Measurements from ENCODE around the gene TCIRG1. TPM values are rescaled to one million over a fixed set of nuclear protein-coding genes. Genes with fewer than 3 reads are reported as not detected.

The TCIRG1 gene
- total and polyA plus RNA-seq, 12 donors, result 28.4 to 1,150 (median 258) TPM

DNA sequence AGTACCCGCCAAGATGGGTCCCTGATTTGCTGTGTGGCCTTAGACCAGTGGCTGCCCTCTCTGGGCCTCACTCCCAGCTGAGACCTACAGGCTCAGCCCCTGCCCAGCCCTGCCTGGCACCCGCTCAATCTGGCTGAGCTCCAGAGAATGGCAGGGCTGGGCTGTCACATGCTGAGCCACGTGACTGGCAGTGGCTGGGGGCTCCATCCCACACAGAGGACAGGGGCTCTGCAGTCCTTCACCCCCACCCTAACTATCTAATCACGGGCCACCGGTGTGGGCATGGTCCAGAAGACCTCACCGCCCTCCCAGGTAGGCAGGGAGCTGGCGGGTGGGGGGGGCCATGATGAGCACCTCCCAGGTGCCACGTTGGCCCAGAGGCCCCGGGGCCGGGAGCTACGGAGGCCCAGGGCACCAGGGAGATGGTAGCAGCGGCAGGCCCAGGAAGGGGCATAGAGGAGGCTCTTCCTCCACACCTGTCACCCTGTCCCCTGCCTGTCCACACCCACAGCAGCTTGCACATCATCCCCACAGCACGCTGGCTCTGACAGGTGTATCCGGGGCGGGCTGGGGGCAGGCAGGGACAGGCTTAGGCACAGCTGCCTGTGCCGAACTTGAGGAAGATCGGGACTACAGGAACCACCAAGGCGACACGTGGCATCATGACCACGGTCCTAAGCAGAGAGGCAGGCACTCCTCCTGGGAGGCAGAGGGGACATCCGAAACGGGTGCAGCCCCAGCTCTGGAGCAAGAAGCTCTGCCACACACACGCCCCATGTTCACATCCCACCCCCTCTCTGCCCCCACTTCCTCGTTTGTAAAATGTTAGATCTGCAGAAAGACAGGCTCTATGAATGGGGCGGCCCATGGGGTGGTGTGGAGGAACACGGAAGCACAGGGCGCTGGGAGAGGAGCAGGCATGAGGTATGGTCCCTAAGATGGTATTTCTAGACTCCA is 30.2 kb upstream of the TCIRG1 start:
- Histone ChIP-seq H3K36me3 (replicated peaks in 1 of 2) (no peaks in the 10 kb centered on the region), H3K4me3 (no peak overlapping the region), H3K27me3 (no peaks in the 10 kb centered on the region), H3K4me1 (replicated peaks in 1 of 2) (peaks cover 36 to 57% of the 10 kb centered on the region in 2 donors), H3K27ac (peak overlapping the region; percentile 90 to 99 (median 92)), H3K9me3 (replicated peaks in 1 of 3) (no peaks in the 10 kb centered on the region)
- peak in 5 of 7 donors; percentile 48 to 66 (median 51) for DNase-seq
- 69 to 75% (median 72%) methylated on average over 17 to 27 of the region's 27 CpGs for WGBS, 4 donors
- intact Hi-C loops (cut with DNase I), result no loop called here
- TF ChIP-seq, protein P1, sequence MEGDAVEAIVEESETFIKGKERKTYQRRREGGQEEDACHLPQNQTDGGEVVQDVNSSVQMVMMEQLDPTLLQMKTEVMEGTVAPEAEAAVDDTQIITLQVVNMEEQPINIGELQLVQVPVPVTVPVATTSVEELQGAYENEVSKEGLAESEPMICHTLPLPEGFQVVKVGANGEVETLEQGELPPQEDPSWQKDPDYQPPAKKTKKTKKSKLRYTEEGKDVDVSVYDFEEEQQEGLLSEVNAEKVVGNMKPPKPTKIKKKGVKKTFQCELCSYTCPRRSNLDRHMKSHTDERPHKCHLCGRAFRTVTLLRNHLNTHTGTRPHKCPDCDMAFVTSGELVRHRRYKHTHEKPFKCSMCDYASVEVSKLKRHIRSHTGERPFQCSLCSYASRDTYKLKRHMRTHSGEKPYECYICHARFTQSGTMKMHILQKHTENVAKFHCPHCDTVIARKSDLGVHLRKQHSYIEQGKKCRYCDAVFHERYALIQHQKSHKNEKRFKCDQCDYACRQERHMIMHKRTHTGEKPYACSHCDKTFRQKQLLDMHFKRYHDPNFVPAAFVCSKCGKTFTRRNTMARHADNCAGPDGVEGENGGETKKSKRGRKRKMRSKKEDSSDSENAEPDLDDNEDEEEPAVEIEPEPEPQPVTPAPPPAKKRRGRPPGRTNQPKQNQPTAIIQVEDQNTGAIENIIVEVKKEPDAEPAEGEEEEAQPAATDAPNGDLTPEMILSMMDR (IDR thresholded peaks at IDR 0.05), result no peak
- no peak for TF ChIP-seq POLR2A (IDR thresholded peaks at IDR 0.05)

GRCh38 chr11:68009391-68010089 is 29.3 kb upstream of the TCIRG1 start:
- no peaks in the 10 kb centered on the region for H3K9me3 ChIP-seq (replicated peaks in 1 of 3)
- H3K4me3 ChIP-seq, result peak overlapping the region in 1 of 4 donors; percentile 51
- peaks cover 44 to 62% of the 10 kb centered on the region in 2 donors for H3K4me1 ChIP-seq (replicated peaks in 1 of 2)
- peak in 6 of 7 donors; percentile 29 to 79 (median 62) for DNase-seq
- WGBS, 4 donors, result 31 to 37% (median 34%) methylated on average over 12 of the region's 12 CpGs
- TF ChIP-seq POLR2A (IDR thresholded peaks at IDR 0.05), result no peak
- TF ChIP-seq, protein P1 (IDR thresholded peaks at IDR 0.05), result peak in 2 of 6 experiments; percentile 13 to 24
- intact Hi-C loops (cut with DNase I), result loop anchor here in 1 of 2 donors (10.0 kb wide), 1 partner anchor 195 kb away; no protein-coding TSS in a partner anchor
- H3K27me3 ChIP-seq, result no peaks in the 10 kb centered on the region
- H3K27ac ChIP-seq, result peak overlapping the region; percentile 90 to 99 (median 92)
- no peaks in the 10 kb centered on the region for H3K36me3 ChIP-seq (replicated peaks in 1 of 2)

DNA sequence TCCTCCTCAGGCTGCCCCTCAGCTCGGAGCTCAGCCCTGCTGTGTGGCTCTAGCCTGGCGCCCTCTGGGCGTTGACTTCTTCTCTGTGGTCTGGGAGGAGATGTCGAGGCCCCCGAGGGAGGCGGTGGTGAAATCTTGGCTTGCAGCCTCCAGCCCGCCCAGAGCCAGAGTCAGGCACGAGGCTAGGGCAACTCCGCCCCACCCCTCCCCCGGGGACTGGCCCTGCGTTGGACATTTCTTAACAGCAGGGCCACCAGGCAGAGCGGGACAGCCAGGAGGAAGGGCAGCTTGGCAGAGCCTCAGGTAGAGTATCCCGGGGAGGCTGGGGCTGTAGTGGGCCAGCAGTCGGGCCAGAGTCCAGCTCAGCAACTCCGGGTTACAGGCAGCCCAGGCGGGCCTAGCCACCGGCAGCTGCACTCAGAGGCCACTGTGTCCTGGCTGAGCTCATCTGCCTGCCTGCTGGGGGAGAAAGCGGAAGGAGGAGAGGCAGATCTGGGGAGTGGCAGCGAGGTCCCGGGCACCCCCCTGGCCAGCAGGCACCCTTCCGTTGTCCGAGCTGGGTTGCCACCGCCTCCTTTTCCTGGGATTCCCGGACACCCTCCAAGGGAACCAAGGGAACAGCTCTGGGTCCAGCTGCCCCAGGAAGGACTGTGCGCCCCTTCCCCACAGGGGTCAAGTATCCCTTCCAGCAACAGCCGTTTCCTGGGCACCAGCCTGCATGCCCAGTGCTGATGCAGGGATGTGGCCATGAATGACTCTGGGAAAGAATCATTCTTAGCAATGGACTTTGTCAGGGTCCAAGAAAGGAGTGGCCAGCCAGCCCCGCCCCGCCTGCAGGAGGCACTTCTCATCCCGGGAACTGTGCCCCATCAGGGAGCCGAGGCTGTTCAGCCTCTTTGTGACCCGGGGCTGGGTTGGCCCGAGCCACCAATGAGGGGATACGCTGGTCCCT is 28.5 kb upstream of the TCIRG1 start, which contains the start of gene ALDH3B1:
TSS of gene ALDH3B1 (plus strand) at position 238 of the 952 bp plus-strand sequence. CDS start 4,971 bp downstream, outside the sequence.
- no peaks in the 10 kb centered on the region for H3K36me3 ChIP-seq (replicated peaks in 1 of 2)
- TF ChIP-seq POLR2A (IDR thresholded peaks at IDR 0.05), result peak; percentile 67 to 93
- TF ChIP-seq, protein P1 (IDR thresholded peaks at IDR 0.05), result peak in 1 of 6 experiments; percentile 19
- intact Hi-C loops (cut with DNase I), result loop anchor here in 1 of 2 donors (10.0 kb wide), 1 partner anchor 194 kb away; no protein-coding TSS in a partner anchor
- H3K9me3 ChIP-seq (replicated peaks in 1 of 3), result no peaks in the 10 kb centered on the region
- 10 to 20% (median 13%) methylated on average over 9 to 33 of the region's 33 CpGs for WGBS, 4 donors
- DNase-seq, result peak; percentile 88 to 98 (median 97)
- H3K4me3 ChIP-seq, result peak within 1 kb of the TSS in 2 of 4 donors; percentile 10 to 51
- peaks cover 51 to 68% of the 10 kb centered on the region in 2 donors for H3K4me1 ChIP-seq (replicated peaks in 1 of 2)
- peak within 1 kb of the TSS; percentile 90 to 99 (median 92) for H3K27ac ChIP-seq
- no peaks in the 10 kb centered on the region for H3K27me3 ChIP-seq

All from adrenal gland (tissue), 12 donors.